Loucy (cell line): ENCODE results near the gene CNTN5.

Experiments
- H2AFZ ChIP-seq: fragments of 200-600 bp; sonication (generic); 2 replicates; pipeline ENCODE4 v1.6.0; 2016; ENCODE audit warnings: antibody characterized with exemption, mild to moderate bottlenecking, low read length, moderate library complexity
- H3F3A ChIP-seq: fragments of 200-600 bp; 2 replicates; pipeline ENCODE4 v1.6.0; 2016; ENCODE audit warnings: antibody characterized with exemption, low read depth, mild to moderate bottlenecking
- H3K27me3 ChIP-seq: fragments of 200-600 bp; sonication (generic); 2 replicates; pipeline ENCODE4 v1.6.1; 2014; ENCODE audit warnings: low read length, mild to moderate bottlenecking; ENCODE audit not compliant: insufficient read depth, poor library complexity, severe bottlenecking
- H3K36me3 ChIP-seq: fragments of 200-600 bp; sonication (generic); 2 replicates; pipeline ENCODE4 v1.6.1; 2016; ENCODE audit warnings: low read length; ENCODE audit not compliant: insufficient read depth
- H3K4me1 ChIP-seq: fragments of 200-600 bp; sonication (generic); 2 replicates; pipeline ENCODE4 v1.5.1; 2014; ENCODE audit warnings: low read length, mild to moderate bottlenecking; ENCODE audit not compliant: insufficient read depth, poor library complexity, severe bottlenecking
- H3K4me2 ChIP-seq: fragments of 200-600 bp; sonication (generic); 2 replicates; pipeline ENCODE4 v1.6.0; 2014; ENCODE audit warnings: antibody characterized with exemption, low read length, low read depth, mild to moderate bottlenecking; ENCODE audit not compliant: poor library complexity, severe bottlenecking
- H3K4me3 ChIP-seq: fragments of 200-600 bp; sonication (generic); 2 replicates; pipeline ENCODE4 v1.5.1; 2014; ENCODE audit warnings: low read length, mild to moderate bottlenecking, mixed read lengths; ENCODE audit not compliant: poor library complexity, severe bottlenecking
- H3K79me2 ChIP-seq: fragments of 200-600 bp; sonication (generic); 2 replicates; pipeline ENCODE4 v1.6.1; 2014; ENCODE audit warnings: low read length; ENCODE audit not compliant: insufficient read depth
- H3K9ac ChIP-seq: fragments of 200-600 bp; sonication (generic); 2 replicates; pipeline ENCODE4 v1.6.0; 2014; ENCODE audit warnings: mild to moderate bottlenecking, low read depth, low read length, moderate library complexity; ENCODE audit not compliant: poor library complexity, severe bottlenecking
- H3K9me2 ChIP-seq: fragments of 200-600 bp; sonication (generic); replicated peaks from 2 replicates; pipeline ENCODE4 v1.6.1; 2016; ENCODE audit warnings: low read depth, low read length, mixed read lengths
- H3K9me3 ChIP-seq: fragments of 200-600 bp; sonication (generic); 2 replicates; pipeline ENCODE4 v1.6.1; 2014; ENCODE audit warnings: mild to moderate bottlenecking, antibody characterized with exemption, low read length, low read depth; ENCODE audit not compliant: insufficient read depth
- H4K20me1 ChIP-seq: fragments of 200-600 bp; sonication (generic); 2 replicates; pipeline ENCODE4 v1.6.0; 2014; ENCODE audit warnings: antibody characterized with exemption, low read length, mild to moderate bottlenecking; ENCODE audit not compliant: insufficient read depth, poor library complexity, severe bottlenecking
- CTCF ChIP-seq: fragments of 200-600 bp; sonication (generic); conservative IDR thresholded peaks from 2 replicates; pipeline ENCODE4 v1.5.1; 2014; ENCODE audit warnings: mild to moderate bottlenecking, antibody characterized with exemption, low read length
- EZH2phosphoT487 ChIP-seq: fragments of 200-600 bp; IDR thresholded peaks from 2 replicates; pipeline ENCODE4 v1.6.1; 2018; ENCODE audit warnings: antibody characterized with exemption, mild to moderate bottlenecking, moderate library complexity, borderline replicate concordance

The CNTN5 gene

GRCh38 chr11:99406345-99406744 lies 385.6 kb downstream of the CNTN5 start:
- Histone ChIP-seq H3K9me3 (no peaks in the 10 kb centered on the region), H4K20me1 (no peaks in the 10 kb centered on the region), H3K4me3 (no peak overlapping the region), H3K36me3 (no peaks in the 10 kb centered on the region), H3K4me1 (no peaks in the 10 kb centered on the region), H3K9ac (no peak overlapping the region), H2AFZ (no peak overlapping the region), H3K27me3 (no peaks in the 10 kb centered on the region), H3F3A (no peaks in the 10 kb centered on the region), H3K79me2 (no peaks in the 10 kb centered on the region), H3K4me2 (no peak overlapping the region), H3K9me2 (no peaks in the 10 kb centered on the region)
- TF ChIP-seq CTCF (no peak), EZH2phosphoT487 (no peak)

- no peak for TF ChIP-seq EZH2phosphoT487
- no peaks in the 10 kb centered on the region for H3F3A ChIP-seq
Observed at GRCh38 chr11:99410636-99411035, 389.9 kb downstream of the CNTN5 start.

GRCh38 chr11:99418927-99419720 lies 398.4 kb downstream of the CNTN5 start:
- Histone ChIP-seq H3K4me2 (no peak overlapping the region), H3K79me2 (no peaks in the 10 kb centered on the region), H3K4me1 (no peaks in the 10 kb centered on the region), H3K9me3 (no peaks in the 10 kb centered on the region), H3F3A (no peaks in the 10 kb centered on the region), H3K9ac (no peak overlapping the region), H3K9me2 (no peaks in the 10 kb centered on the region), H3K27me3 (no peaks in the 10 kb centered on the region), H3K36me3 (no peaks in the 10 kb centered on the region), H2AFZ (no peak overlapping the region), H4K20me1 (no peaks in the 10 kb centered on the region), H3K4me3 (no peak overlapping the region)
- TF ChIP-seq EZH2phosphoT487, result no peak
- TF ChIP-seq CTCF, result no peak

More at GRCh38 chr11:99410636-99411035, 389.9 kb downstream of the CNTN5 start:
- no peaks in the 10 kb centered on the region for H4K20me1 ChIP-seq
- no peaks in the 10 kb centered on the region for H3K36me3 ChIP-seq
- no peak overlapping the region for H3K9ac ChIP-seq
- no peak overlapping the region for H3K4me3 ChIP-seq
- no peaks in the 10 kb centered on the region for H3K4me1 ChIP-seq
- H3K4me2 ChIP-seq, result no peak overlapping the region
- no peaks in the 10 kb centered on the region for H3K79me2 ChIP-seq
- no peak overlapping the region for H2AFZ ChIP-seq
- no peaks in the 10 kb centered on the region for H3K9me2 ChIP-seq
- no peaks in the 10 kb centered on the region for H3K9me3 ChIP-seq
- H3K27me3 ChIP-seq, result no peaks in the 10 kb centered on the region

- Histone ChIP-seq H3K79me2 (no peaks in the 10 kb centered on the region), H2AFZ (no peak overlapping the region), H3K9me3 (no peaks in the 10 kb centered on the region), H3K36me3 (no peaks in the 10 kb centered on the region), H3F3A (no peaks in the 10 kb centered on the region), H3K4me2 (no peak overlapping the region), H3K4me1 (no peaks in the 10 kb centered on the region), H4K20me1 (no peaks in the 10 kb centered on the region), H3K4me3 (no peak overlapping the region), H3K9me2 (no peaks in the 10 kb centered on the region), H3K27me3 (no peaks in the 10 kb centered on the region), H3K9ac (no peak overlapping the region)
- no peak for TF ChIP-seq CTCF
- no peak for TF ChIP-seq EZH2phosphoT487
Observed at GRCh38 chr11:99419991-99420390, 399.2 kb downstream of the CNTN5 start.
